Activated T-cell treated with anti-CD3 and anti-CD28 coated beads, Interleukin-2, amount 50 U/mL, for 1 hour (primary cell): ENCODE results near the gene LEMD3.
A peak's percentile ranks its signal among the peaks of the same experiment; 100 is the strongest.

Source experiments
- DNase-seq: peaks from one replicate; pipeline ENCODE4 v3.0.0-alpha.2; 2020

Gene LEMD3

GRCh38 chr12:65170209-65170881 is 962 bp downstream of the LEMD3 start:
- DNase-seq = peak; percentile 73

GRCh38 chr12:65171073-65171472 is 1.7 kb downstream of the LEMD3 start:
- DNase-seq = no peak

GRCh38 chr12:65171870-65172269 is 2.5 kb downstream of the LEMD3 start:
- no peak for DNase-seq

GRCh38 chr12:65175385-65175784 is 6.0 kb downstream of the LEMD3 start:
- DNase-seq = no peak

GRCh38 chr12:65182012-65182739 is 12.8 kb downstream of the LEMD3 start:
- no peak for DNase-seq

- no peak for DNase-seq
These were observed 14.9 kb downstream of the LEMD3 start for GRCh38 chr12:65184176-65184857.

GRCh38 chr12:65184858-65185229 is 15.5 kb downstream of the LEMD3 start:
- no peak for DNase-seq

- no peak for DNase-seq
These were observed 18.3 kb downstream of the LEMD3 start for GRCh38 chr12:65187665-65188064.

GRCh38 chr12:65188179-65188701 is 18.9 kb downstream of the LEMD3 start:
- DNase-seq = no peak

- DNase-seq = no peak
These were observed 19.8 kb downstream of the LEMD3 start for GRCh38 chr12:65189028-65189718.

GRCh38 chr12:65192963-65193516 is 23.7 kb downstream of the LEMD3 start:
- no peak for DNase-seq

- DNase-seq = no peak
These were observed 25.6 kb downstream of the LEMD3 start for GRCh38 chr12:65194949-65195348.

- no peak for DNase-seq
These were observed 26.1 kb downstream of the LEMD3 start for GRCh38 chr12:65195387-65196055.

GRCh38 chr12:65196762-65197567 is 27.6 kb downstream of the LEMD3 start:
- no peak for DNase-seq

- DNase-seq = no peak
These were observed 30.2 kb downstream of the LEMD3 start for GRCh38 chr12:65199604-65200003.

GRCh38 chr12:65200007-65200665 is 30.8 kb downstream of the LEMD3 start:
- no peak for DNase-seq

- no peak for DNase-seq
These were observed 34.0 kb downstream of the LEMD3 start for GRCh38 chr12:65203376-65203775.

GRCh38 chr12:65204886-65205525 is 35.6 kb downstream of the LEMD3 start:
- no peak for DNase-seq

- DNase-seq = no peak
These were observed 36.5 kb downstream of the LEMD3 start for GRCh38 chr12:65205886-65206285.

- DNase-seq = no peak
These were observed 38.7 kb downstream of the LEMD3 start for GRCh38 chr12:65208125-65208524.
